GM20000 (cell line): Measurements from ENCODE around the gene TMEM184A.

Experiments
- DNase-seq: peaks from one replicate; pipeline ENCODE4 v3.0.0; 2012; ENCODE audit warnings: low spot score
- TF ChIP-seq, protein P1 (sequence below): IDR thresholded peaks from 2 replicates; pipeline ENCODE4 v1.5.1; 2012; ENCODE audit warnings: mild to moderate bottlenecking, control low read depth; ENCODE audit errors: extremely low read depth, missing control alignments

TMEM184A gene

DNA sequence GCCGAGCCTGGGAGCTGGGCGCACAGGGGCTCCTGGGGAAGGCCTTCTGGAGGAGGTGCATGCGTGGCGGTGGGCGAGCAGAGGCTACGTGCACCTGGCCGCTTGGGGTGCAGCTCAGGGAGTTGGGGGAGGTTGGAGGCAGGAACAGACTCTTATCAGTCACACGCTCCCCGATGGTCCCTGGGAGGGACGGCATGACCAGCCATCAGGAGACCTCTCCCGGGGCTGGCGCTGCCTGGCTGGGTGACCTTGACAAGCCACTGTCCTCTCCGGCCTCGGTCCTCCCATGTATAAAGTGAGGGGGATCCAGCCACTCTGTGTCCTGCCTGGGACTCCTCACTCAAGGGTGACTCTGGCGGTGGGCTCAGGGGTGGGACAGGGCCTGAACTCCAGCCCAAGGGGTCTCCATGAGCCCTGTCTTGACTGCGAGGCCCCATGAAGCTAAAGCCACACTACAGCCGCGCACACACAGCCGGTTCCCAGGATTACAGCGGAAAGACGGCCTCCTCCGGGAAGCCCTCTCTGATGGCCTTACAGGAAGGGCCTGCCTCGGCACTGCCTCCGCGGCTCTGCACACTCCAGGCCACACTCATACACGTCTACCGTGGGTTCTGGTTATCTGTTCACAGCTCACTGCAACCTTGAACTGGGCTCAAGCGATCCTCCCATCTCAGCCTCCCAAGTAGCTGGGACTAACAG lies 2.3 kb downstream of the TMEM184A start:
- no peak for DNase-seq
- TF ChIP-seq, protein P1, sequence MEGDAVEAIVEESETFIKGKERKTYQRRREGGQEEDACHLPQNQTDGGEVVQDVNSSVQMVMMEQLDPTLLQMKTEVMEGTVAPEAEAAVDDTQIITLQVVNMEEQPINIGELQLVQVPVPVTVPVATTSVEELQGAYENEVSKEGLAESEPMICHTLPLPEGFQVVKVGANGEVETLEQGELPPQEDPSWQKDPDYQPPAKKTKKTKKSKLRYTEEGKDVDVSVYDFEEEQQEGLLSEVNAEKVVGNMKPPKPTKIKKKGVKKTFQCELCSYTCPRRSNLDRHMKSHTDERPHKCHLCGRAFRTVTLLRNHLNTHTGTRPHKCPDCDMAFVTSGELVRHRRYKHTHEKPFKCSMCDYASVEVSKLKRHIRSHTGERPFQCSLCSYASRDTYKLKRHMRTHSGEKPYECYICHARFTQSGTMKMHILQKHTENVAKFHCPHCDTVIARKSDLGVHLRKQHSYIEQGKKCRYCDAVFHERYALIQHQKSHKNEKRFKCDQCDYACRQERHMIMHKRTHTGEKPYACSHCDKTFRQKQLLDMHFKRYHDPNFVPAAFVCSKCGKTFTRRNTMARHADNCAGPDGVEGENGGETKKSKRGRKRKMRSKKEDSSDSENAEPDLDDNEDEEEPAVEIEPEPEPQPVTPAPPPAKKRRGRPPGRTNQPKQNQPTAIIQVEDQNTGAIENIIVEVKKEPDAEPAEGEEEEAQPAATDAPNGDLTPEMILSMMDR: no peak

DNA sequence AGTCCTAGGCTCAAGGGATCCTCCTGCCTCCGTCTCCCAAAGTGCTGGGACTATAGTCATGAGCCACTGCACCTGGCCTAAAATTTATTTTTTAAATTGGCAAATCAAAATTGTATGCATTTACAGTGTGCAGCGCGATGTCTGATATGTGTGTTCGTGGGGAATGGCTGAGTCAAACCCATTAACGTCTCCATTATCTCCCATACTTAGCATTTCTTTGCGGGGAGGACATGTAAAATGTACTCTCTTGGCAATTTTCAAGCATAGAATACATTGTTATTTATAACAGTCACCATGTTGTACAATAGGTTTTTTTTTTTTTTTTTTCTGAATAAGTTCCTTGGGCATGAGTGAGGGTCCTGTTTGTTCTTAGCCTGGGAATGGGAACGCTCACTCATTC lies 3.8 kb downstream of the TMEM184A start:
- no peak for DNase-seq
- TF ChIP-seq, protein P1: no peak

DNA sequence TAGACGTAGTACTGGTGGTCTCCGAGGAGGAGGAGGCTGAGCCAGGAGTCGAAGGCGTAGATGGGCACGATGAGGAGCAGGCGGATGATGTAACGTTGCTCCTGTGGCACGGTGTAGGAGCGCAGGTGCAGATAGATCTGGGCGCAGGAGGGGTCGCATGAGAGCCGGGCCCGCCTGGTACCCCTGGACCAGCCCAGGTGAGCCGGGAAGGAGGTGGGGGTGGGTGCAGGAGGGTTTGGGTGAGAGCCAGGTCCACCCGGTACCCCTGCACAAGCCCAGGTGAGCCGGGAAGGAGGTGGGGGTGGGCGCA lies 5.2 kb downstream of the TMEM184A start:
- DNase-seq: no peak
- TF ChIP-seq, protein P1: no peak

DNA sequence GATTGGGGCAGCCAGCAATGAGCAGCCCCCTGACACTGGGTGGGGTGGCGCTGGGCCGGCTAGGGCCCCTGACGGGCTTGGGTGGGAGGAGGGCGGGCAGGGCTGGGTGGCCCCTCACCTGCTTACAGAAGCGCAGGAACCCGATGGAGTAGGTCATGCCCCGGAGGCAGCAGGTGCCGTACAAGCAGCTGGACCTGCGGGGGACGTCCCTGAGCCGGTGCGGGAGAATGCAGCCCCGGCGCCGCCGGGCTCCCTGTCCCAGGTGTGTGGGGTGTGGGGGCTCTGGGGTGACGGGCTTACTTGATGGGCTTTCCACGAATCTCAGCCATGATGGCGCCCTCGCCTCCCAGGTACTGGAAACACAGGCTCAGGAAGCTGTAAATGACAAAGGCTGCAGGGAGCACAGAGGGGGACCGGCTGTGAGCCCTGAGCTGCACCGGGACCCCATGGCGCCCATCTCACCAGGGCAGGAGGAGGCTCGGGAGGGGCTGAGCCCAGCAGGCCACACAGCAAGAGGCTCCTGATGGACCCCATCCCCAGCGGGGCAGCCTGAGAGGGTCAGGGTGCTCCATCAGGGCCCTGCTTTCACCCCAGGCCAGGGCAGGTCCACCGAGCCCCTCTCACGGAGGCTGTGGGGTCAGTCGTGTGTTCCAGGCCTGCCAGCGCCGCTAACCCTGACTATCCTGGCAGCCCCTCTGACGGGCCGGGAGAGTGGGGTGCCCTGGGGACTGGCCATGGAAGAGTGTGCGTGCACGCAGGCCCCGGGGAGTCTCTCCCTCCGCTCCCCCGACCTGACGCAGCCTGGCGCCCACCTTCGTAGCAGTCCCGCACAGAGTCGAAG lies 5.8 kb downstream of the TMEM184A start:
- DNase-seq: no peak
- TF ChIP-seq, protein P1: no peak

DNA sequence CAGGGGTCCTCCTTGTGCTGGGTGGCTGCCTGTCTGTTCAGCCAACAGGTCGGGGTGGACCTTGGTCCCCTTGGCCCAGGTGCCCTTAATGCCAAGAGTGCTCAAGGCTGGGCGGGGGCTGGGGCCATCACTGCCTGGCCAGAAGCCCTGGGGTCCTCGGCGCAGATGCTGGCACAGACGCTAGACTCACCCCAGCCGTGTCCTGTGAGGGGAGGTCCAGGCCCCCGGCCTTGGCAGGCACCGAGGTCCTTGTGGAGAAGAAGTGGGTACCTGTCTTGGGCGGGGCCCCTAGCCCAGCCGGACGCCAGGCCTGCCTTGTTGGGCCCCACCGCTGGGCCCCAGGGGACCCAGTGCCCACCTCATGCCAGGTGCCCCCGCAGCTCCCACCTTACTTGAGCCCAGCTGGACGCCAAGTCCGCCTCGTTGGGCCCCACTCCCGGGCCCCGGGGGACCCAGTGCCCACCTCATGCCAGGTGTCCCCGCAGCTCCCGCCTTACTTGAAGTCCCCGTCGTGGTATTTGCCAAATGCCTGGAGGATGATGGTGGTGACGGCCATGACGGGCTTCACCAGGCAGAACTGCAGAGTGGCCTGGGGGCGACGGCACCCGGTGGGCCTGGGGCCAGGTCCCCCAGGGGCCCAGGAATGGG lies 6.5 kb downstream of the TMEM184A start:
- no peak for DNase-seq
- TF ChIP-seq, protein P1: no peak

DNA sequence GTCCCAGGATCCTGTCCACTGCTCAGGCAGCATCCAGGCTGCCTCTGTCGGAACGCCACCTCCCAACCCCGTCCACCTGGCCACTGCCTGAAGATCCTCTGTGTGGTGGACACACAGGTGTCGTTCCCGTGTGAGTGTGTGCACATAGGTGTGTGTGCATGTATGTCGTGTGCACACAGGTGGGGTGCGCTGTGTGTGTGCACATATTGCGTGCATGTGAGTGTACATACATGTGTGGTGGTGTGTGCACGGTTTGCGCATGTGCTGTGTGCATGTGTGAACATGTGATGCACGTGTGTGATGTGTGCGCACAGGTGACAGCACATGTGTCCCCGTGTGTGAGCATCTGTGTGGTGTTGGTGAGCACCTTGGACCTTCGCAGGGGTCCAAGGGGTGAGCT lies 7.1 kb downstream of the TMEM184A start:
- no peak for DNase-seq
- TF ChIP-seq, protein P1: no peak

DNA sequence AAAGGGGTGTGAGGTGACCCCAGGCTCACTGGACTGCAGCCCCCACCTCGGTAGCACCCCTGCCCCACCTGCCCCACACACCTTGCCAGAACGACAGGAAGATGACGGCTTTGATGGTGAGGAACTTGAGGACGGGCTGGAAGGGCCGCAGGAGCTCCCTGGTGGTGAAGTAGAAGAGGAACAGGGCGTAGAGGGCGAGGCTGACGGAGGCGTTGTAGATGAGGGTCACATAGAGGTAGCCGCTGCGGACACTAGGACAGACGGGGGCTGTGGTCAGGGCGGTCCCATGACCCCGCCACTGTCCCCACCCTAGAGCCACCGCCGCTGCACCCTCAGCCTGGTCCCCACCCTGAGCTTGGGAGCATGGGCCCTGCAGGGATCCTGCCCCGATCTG lies 7.6 kb downstream of the TMEM184A start:
- TF ChIP-seq, protein P1: no peak
- DNase-seq: no peak
